Measurements from ENCODE around the gene NNMT.

Gene NNMT

DNA sequence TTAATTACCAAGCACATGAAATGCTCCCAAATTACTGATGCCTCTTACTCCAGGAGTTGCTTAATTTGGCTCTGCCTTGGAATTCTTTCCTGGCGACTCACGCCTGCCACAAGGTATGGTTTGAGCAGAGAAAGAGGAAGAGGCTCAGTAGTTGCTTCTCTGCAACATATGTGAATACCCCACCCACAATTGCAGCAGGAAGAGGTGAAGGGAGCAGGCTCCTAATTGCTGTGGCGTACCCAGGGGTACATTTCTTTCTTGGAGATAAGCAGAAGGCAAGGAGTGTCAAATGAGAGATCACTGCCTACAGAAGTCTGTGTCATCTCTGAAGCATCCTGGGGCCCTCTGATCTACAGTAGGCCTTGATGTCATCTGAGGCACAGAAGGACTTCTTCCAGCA is 10.6 kb upstream of the NNMT start:
- no peak for DNase-seq

- DNase-seq = no peak
Measured at GRCh38 chr11:114286229-114286628, 10.0 kb upstream of the NNMT start.

- no peak for DNase-seq
Measured at GRCh38 chr11:114287154-114287553, 9.0 kb upstream of the NNMT start.

- no peak for DNase-seq
Measured at GRCh38 chr11:114288136-114288535, 8.1 kb upstream of the NNMT start.

DNA sequence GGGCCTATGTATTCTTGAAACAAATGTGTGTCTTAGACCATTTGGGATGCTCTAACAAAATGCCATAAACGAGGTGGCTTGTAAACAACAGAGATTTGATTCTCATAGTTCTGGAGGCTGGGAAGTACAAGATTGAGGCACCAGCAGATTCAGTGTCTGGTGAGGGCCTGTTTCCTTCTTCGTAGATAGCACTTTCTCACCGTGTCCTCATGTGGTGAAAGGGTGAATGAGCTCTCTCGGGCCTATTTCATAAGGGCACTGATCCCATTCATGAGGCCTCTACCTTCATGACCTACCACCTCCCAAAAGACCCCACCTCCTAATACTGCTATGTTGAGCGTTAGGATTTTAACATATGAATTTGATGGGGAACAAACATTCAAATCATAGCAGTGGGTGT is 6.4 kb upstream of the NNMT start:
- no peak for DNase-seq

- no peak for DNase-seq
Measured at GRCh38 chr11:114290503-114291235, 5.5 kb upstream of the NNMT start.

- no peak for DNase-seq
Measured at GRCh38 chr11:114291381-114291780, 4.8 kb upstream of the NNMT start.

GRCh38 chr11:114291842-114292680 is 4.1 kb upstream of the NNMT start:
- DNase-seq = no peak

GRCh38 chr11:114293201-114293711 is 2.9 kb upstream of the NNMT start:
- no peak for DNase-seq

DNA sequence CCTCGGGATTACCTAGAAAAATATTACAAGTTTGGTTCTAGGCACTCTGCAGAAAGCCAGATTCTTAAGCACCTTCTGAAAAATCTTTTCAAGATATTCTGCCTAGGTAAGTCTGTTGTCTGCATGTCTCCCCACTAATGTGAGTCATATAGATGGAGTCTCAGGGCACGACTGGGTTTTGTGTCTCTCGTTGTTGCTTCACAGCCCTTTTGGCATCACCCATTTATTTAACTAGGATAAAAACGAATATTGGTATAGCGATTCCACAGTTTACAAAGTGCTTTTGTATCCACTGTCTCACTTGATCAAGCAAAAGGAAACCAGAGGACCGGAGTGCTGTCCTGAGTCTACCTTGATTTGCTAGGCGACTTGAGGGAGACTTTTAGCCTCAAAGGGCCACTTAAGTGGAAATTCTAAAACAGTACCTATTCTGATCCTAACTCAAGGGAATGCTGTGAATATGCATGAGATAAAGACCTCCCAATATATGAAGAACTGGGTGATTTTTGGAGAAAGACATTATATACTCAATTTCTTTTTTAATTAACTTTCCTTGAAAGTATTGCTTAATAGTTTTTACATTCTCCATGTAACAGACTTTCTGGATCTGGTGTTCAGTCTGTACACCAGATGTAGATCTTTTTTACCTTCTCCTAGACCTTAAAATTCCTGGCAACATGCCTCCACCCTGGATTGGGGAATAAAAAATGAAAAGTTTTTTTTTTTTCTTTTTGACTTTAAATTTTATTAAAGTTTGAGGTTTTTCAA is 590 bp downstream of the NNMT start:
- DNase-seq = peak; percentile 19

- DNase-seq = no peak
Measured at GRCh38 chr11:114297806-114298709, 1.9 kb downstream of the NNMT start.

DNA sequence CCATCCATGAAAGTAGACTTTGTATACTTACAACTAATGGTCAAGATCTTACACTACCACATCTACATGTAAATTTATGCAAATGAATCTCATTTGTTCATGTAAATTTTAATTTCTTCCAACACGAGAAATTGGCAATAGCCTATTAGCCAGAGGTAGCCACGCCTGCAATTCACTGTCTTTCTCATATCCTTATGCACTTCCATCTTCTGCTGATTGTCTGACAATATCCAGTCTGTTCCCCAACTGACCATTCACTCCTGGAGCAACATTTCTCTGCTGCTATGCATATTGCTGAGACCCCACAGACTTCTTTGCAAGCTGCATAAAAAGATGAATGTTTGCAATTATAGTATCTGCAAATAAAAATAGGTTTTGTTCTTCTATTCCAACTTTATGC is 2.5 kb downstream of the NNMT start:
- DNase-seq = no peak

DNA sequence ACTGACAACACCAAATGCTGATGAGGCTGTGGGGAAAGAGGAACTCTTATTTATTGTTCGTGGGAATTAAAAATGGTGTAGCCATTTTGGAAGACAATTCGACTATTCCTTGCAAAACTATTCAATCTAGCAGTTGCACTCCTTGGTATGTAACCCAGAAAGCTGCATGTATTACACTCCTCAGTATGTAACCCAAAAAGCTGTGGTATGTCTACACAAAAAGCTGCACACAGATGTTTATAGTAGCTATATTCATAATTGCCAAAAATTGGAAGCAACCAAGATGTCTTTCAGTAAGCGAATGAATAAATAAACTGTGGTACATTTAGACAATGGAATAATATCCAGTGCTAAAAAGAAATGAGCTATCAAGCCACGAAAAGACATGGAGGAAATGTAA is 4.9 kb downstream of the NNMT start:
- no peak for DNase-seq

- no peak for DNase-seq
Measured at GRCh38 chr11:114301927-114302326, 5.7 kb downstream of the NNMT start.

- no peak for DNase-seq
Measured at GRCh38 chr11:114302663-114303062, 6.5 kb downstream of the NNMT start.

- no peak for DNase-seq
Measured at GRCh38 chr11:114304065-114304464, 7.9 kb downstream of the NNMT start.

DNA sequence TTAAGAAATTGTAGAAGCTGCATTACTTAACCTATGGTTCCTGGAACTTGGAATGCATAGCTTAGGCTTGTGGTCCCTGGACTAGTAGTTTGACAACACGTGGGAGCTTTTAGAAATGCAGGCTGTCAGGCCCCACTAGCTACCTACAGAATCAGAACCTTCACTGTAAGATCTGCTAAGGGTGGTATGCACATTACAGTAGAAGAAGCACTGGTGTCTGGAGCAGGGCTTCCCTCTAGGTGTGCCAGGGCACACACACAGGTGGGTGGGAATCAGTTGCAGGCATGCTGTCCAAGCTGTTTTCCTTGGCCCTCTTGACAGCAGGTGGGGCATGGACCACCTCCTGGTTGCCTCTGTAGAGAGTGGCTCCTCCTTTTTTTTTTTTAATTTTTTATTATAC is 8.8 kb downstream of the NNMT start:
- DNase-seq = no peak

DNA sequence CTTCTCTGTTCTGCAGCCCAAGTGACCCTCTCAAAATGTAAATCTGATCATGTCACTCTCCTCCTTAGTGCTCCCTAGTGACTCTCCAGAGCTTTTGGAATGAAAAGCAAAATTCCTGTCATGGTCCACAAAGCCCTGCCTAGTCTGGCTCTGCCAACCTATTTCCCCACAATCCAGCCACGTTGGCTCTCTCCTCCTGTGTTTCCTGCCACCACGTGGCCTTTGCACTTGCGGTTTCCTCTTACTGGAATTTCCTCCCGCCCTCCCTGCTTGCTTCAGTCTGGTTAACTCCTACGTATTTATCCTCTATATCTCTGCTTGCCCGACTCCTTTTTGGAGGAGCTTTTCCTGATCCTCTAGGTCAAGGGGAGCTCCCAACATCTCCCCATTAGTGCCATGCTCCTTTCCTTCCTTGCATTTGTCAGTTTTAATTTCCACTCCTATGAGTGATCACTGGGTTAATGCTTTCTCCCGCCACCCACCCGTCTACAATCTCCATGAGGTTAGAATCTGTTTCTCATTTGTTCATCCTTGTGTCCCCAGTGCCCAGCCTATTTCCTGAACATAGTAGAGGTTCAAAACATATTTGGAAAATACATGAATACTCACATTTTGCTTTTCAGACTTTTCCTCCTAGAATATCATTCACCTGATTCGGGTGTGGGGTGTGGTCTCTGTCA is 11.5 kb downstream of the NNMT start:
- DNase-seq = no peak

- peak; percentile 43 for DNase-seq
Measured at GRCh38 chr11:114308689-114309089, 12.5 kb downstream of the NNMT start.

DNA sequence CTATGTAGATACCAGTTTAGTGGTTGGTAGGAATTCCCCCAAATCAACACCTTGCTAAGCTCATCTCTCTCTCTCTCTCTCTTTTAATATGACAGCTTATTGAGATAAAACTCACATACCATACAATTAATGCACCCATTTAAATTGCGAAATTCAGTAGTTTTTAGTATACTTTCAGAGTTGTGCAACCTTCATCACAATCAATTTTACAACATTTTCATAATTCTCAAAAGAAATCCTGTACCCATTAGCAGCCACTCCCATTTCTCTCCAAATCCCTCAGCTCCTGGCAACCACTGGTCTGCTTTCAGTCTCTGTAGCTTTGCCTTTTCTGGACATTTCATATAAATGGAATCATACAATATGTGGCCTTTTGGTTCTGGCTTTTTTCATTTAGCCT is 13.3 kb downstream of the NNMT start:
- no peak for DNase-seq

DNA sequence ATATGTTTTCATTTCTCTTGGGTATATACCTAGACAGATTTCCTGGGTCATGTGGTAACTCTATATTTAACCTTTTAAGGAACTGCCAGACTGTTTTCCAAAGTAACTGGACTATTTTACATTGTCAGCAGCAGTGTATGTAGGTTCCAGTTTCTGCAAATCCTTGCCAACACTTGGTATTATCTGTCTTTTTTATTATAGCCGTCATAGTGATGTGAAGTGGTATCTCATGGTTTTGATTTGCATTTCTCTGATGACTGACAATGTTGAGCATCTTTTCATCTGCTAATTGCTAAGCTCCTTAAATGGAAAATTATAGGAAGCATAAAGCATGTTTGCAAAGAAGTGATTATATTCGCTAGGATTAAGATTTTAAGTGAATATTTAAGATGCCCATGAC is 13.9 kb downstream of the NNMT start:
- no peak for DNase-seq

DNA sequence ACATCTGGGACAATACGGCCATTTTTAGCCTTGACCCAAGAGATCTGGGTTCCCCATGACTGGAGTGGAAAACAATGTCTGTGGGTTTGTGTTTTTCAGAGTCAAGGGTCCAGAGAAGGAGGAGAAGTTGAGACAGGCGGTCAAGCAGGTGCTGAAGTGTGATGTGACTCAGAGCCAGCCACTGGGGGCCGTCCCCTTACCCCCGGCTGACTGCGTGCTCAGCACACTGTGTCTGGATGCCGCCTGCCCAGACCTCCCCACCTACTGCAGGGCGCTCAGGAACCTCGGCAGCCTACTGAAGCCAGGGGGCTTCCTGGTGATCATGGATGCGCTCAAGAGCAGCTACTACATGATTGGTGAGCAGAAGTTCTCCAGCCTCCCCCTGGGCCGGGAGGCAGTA is 15.7 kb downstream of the NNMT start:
- no peak for DNase-seq

Data from DMS53 (cell line).